K562 (cell line): Measurements from ENCODE around the gene MANEAL. TPM values are rescaled to one million over a fixed set of nuclear protein-coding genes. Genes with fewer than 3 reads are reported as not detected.

Experiments
- ATAC-seq: fragments of 200-7000 bp; cut with Tn5 transposase; 3 replicates; pipeline ENCODE4 v1.9.1; 2020; ENCODE audit warnings: moderate library complexity
- BruUV-seq: library from RNA; stranded (reverse); fragments of 400-500 nt; replicated peaks from 2 replicates; lab custom pipeline; 2021; lab: Mats Ljungman, UMichigan
- CTCF ChIA-PET: fragments of 300-600 bp; formaldehyde crosslinking; extraction: SDS; loops from one replicate; lab custom pipeline; 2021; ENCODE audit warnings: low intra/inter-chr PET ratio; lab: Yijun Ruan, JAX
- POLR2A ChIA-PET: fragments of 300-600, 350-650 bp; sonication (Branson Sonifier 250); formaldehyde crosslinking; extraction: SDS; loops from one replicate; lab custom pipeline; 2021; ENCODE audit warnings: antibody characterized with exemption, inconsistent platforms; lab: Yijun Ruan, JAX
- DNase-seq, 4 experiments: peaks; one replicate each; pipeline versions ENCODE4 v3.0.0 to v3.0.0-alpha.2; 2011 to 2018; ENCODE audit warnings: low spot score in 3 of 4, mixed read lengths in 3 of 4; ENCODE audit errors: extremely low read depth in 1 of 4
- FAIRE-seq: peaks from 2 replicates; lab custom pipeline; 2011; peaks lifted over from hg19 to GRCh38; lab: Jason Lieb, UNC
- H2AFZ ChIP-seq: 2 replicates; pipeline ENCODE4 v1.6.0; 2011; ENCODE audit warnings: low read depth, low read length, control low read depth, inconsistent platforms
- H3K27ac ChIP-seq: fragments of 200-600 bp; 3 replicates; pipeline ENCODE4 v1.8.0; 2011; ENCODE audit warnings: low read depth, mild to moderate bottlenecking, control low read depth, inconsistent platforms, low read length, moderate library complexity, mixed read lengths; ENCODE audit errors: extremely low read depth
- H3K27me3 ChIP-seq, 2 experiments: fragments of 300-600 bp in 1 of 2; 2 replicates in 1 of 2; 3 replicates in 1 of 2; pipeline versions ENCODE4 v1.6.0 to v1.8.0; 2011; ENCODE audit warnings: inconsistent platforms in 2 of 2, low read length in 2 of 2, mild to moderate bottlenecking in 1 of 2, mixed read lengths in 1 of 2, moderate library complexity in 1 of 2; ENCODE audit not compliant: control insufficient read depth in 2 of 2, insufficient read depth in 2 of 2
- H3K36me3 ChIP-seq: fragments of 300-600 bp; 3 replicates; pipeline ENCODE4 v1.8.0; 2011; ENCODE audit warnings: mild to moderate bottlenecking, low read length, inconsistent platforms; ENCODE audit not compliant: control insufficient read depth, insufficient read depth
- H3K4me1 ChIP-seq, 2 experiments: fragments of 200-600 bp in 1 of 2; replicated peaks in 1 of 2; 2 replicates in 1 of 2; 3 replicates in 1 of 2; pipeline versions ENCODE4 v1.5.1 to v1.8.0; 2011; ENCODE audit warnings: inconsistent platforms in 2 of 2, low read length in 2 of 2, mild to moderate bottlenecking in 1 of 2, mixed read lengths in 1 of 2, moderate library complexity in 1 of 2; ENCODE audit not compliant: control insufficient read depth in 2 of 2, insufficient read depth in 2 of 2
- H3K4me2 ChIP-seq: 2 replicates; pipeline ENCODE4 v1.6.1; 2011; ENCODE audit warnings: low read length, control low read depth, inconsistent platforms, mixed read lengths; ENCODE audit not compliant: insufficient read depth
- H3K4me3 ChIP-seq: fragments of 200-600 bp; sonication (generic), shearing (Covaris generic); 2 replicates; pipeline ENCODE4 v1.5.1; 2016; ENCODE audit warnings: control low read depth, inconsistent platforms
- H3K79me2 ChIP-seq: fragments of 200-600 bp; 3 replicates; pipeline ENCODE4 v1.8.0; 2011; ENCODE audit warnings: low read length, inconsistent platforms; ENCODE audit not compliant: control insufficient read depth, insufficient read depth
- H3K9ac ChIP-seq, 2 experiments: 2 replicates each; pipeline versions ENCODE4 v1.6.0 to v1.6.1; 2011; ENCODE audit warnings: low read depth in 2 of 2, low read length in 2 of 2, control low read depth in 1 of 2, inconsistent platforms in 1 of 2, mild to moderate bottlenecking in 1 of 2, mixed read lengths in 1 of 2; ENCODE audit not compliant: insufficient read depth in 1 of 2
- H3K9me1 ChIP-seq: one replicate; pipeline ENCODE4 v1.6.0; 2011; ENCODE audit warnings: inconsistent platforms, mild to moderate bottlenecking, low read length, moderate library complexity; ENCODE audit not compliant: control insufficient read depth, insufficient read depth
- H3K9me3 ChIP-seq: replicated peaks from 2 replicates; pipeline ENCODE4 v1.5.1; 2011; ENCODE audit warnings: low read depth, low read length, inconsistent platforms; ENCODE audit not compliant: control insufficient read depth, insufficient read depth
- H4K20me1 ChIP-seq: replicated peaks from 2 replicates; pipeline ENCODE4 v1.6.1; 2011; ENCODE audit warnings: low read length, inconsistent platforms, mixed read lengths; ENCODE audit not compliant: control insufficient read depth, insufficient read depth
- HDAC2 ChIP-seq: fragments of 450-650 bp; IDR thresholded peaks from 2 replicates; pipeline ENCODE4 v1.6.1; 2016; ENCODE audit warnings: mild to moderate bottlenecking
- HNRNPLL ChIP-seq: fragments of 200-400 bp; formaldehyde crosslinking; IDR thresholded peaks from 2 replicates; pipeline ENCODE4 v1.6.1; 2017; ENCODE audit warnings: low read length, low read depth, mild to moderate bottlenecking; ENCODE audit not compliant: poor library complexity, severe bottlenecking
- KAT8 ChIP-seq: fragments of 450-650 bp; IDR thresholded peaks from 2 replicates; pipeline ENCODE4 v1.6.1; 2016; ENCODE audit warnings: low read depth, mild to moderate bottlenecking
- NCOA6 ChIP-seq: fragments of 450-650 bp; IDR thresholded peaks from 2 replicates; pipeline ENCODE4 v1.6.1; 2017; ENCODE audit warnings: mild to moderate bottlenecking
- NFATC3 ChIP-seq: fragments of 450-650 bp; IDR thresholded peaks from 2 replicates; pipeline ENCODE4 v1.6.1; 2017; ENCODE audit warnings: mild to moderate bottlenecking
- ZNF764 ChIP-seq: fragments of 250-450 bp; sonication (Bioruptor Pico); IDR thresholded peaks from 2 replicates; pipeline ENCODE4 v1.4.0; 2020; ENCODE audit warnings: low read depth, mild to moderate bottlenecking, moderate library complexity
- WGBS: fragments of 100-300 bp; shearing (Covaris generic); methylation state at CpG from one replicate; pipeline ENCODE4 v1.1.6; 2016; ENCODE audit warnings: low coverage, mixed read lengths; ENCODE audit not compliant: insufficient coverage; ENCODE audit errors: missing lambda C conversion rate; 5-methylcytosine and 5-hydroxymethylcytosine counted together
- in situ Hi-C: fragments of 300-500 bp; cut with MboI; formaldehyde crosslinking; loops from 4 replicates; pipeline ENCODE4 v1.15.0; 2018; ENCODE audit warnings: inconsistent platforms, mixed read lengths
- intact Hi-C: fragments of 100-400 bp; cut with micrococcal nuclease; formaldehyde crosslinking; loops from 2 replicates; pipeline ENCODE4 v1.14.2; 2022
- polyA plus RNA-seq, 8 experiments: library from polyadenylated mRNA; depleted of rRNA in 4 of 8; stranded (reverse) in 5 of 8; unstranded in 3 of 8; fragments of >200 nt; fragmentation: Nextera tagmentation in 2 of 8; fragmentation: Illumina TruSeq in 1 of 8; extraction: Ambion mirVana in 2 of 8; extraction: Trizol in 1 of 8; gene quantifications; 2 replicates each; pipeline versions ENCODE4 v1.2.1 to v1.2.3, GENCODE V29; 2011 to 2014; ENCODE audit warnings: inconsistent platforms in 1 of 8, missing spikeins in 1 of 8
- total RNA-seq, 7 experiments: library from RNA; depleted of rRNA in 6 of 7; stranded (reverse); fragments of >200 nt in 6 of 7; fragmentation: Illumina TruSeq in 2 of 7; extraction: Trizol in 2 of 7; gene quantifications; 2 replicates each; pipeline versions ENCODE4 v1.2.1 to v1.2.3, GENCODE V29; 2011 to 2021; ENCODE audit warnings: low replicate concordance in 1 of 7

The MANEAL gene
- total and polyA plus RNA-seq, 9 of the 15 experiments (the other 6 are each of a cell fraction or from before 2014, with no cell fraction given) = 0.37 to 3.2 (median 1.2) TPM

DNA sequence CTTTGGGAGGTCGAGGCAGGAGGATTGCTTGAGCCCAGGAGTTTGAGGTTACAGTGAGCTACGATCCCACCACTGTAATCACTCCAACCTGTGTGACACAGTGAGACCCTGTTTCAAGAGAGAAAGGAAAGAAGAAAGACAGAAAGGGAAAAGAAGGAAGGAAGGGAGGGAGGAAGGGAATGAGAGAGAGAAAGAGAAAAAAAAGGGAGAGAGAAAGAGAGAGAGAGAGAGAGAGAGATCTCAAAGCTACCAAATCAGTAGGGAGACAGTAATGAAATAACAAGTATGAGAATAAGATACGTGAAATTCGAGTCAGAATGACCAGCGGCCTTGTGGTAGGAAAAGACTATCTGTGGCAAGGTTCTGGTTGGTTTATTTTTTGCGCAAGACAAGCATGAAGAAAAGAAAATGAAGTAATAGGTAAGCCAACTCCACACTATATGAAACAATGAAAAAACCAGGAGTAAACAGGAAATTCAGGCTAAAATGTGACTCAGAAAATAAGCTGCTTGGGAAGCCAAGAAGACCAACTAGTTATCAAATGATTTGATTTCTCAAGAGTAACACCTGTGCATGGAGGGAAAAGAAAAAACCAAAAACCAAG lies 56.8 kb downstream of the MANEAL start:
- no TSS peak for BruUV-seq
- no peak for DNase-seq
- in situ Hi-C loops (no loop called here), intact Hi-C loops (no loop called here)
- H3K9ac ChIP-seq = no peak overlapping the region
- WGBS = 81% methylated on average over 6 of the region's 6 CpGs
- H3K9me3 ChIP-seq = no peaks in the 10 kb centered on the region
- no peaks in the 10 kb centered on the region for H3K9me1 ChIP-seq
- no peaks in the 10 kb centered on the region for H3K27me3 ChIP-seq
- H3K79me2 ChIP-seq = peaks cover 62% of the 10 kb centered on the region
- peaks cover 6 to 28% of the 10 kb centered on the region in 2 experiments; a peak in 4 of 5 replicates for H3K4me1 ChIP-seq
- CTCF ChIA-PET = no interaction called here
- POLR2A ChIA-PET = interaction anchor here (0.6 to 1.4 kb wide), 7 partner anchors 9 to 160 kb away, joined by 3 to 7 read pairs (median 4); partner anchors contain the start of gene MTF1
- H3K4me2 ChIP-seq = no peak overlapping the region
- no peak for FAIRE-seq
- peaks cover 41% of the 10 kb centered on the region; the same call in 2 of the 3 replicates for H3K36me3 ChIP-seq
- no peak overlapping the region for H2AFZ ChIP-seq
- TF ChIP-seq HDAC2 (no peak), NFATC3 (no peak), KAT8 (no peak), HNRNPLL (no peak), ZNF764 (CRISPR knock-in tag) (no peak), NCOA6 (no peak)
- H4K20me1 ChIP-seq = 0 out of 2 replicates have a peak, but pooled peaks cover 7% of the 10 kb centered on the region
- H3K4me3 ChIP-seq = no peak overlapping the region
- no peak for ATAC-seq
- H3K27ac ChIP-seq = no peak overlapping the region

Other genes with a start within 250 kb of the MANEAL start
Only the 7 nearest of the 13 such genes appear.
- not detected in 2 replicates for gene RSPO1, start 159.0 kb upstream of the MANEAL start, total RNA-seq (2014; rRNA removed)
- not detected in 2 replicates for gene RSPO1, start 159.0 kb upstream of the MANEAL start, total RNA-seq (2014; rRNA removed; fragmentation: Illumina TruSeq; extraction: Trizol)
- not detected in 2 replicates for gene RSPO1, start 159.0 kb upstream of the MANEAL start, total RNA-seq (2015; rRNA removed; fragmentation: Illumina TruSeq; extraction: Trizol)
- not detected in 2 replicates for gene RSPO1, start 159.0 kb upstream of the MANEAL start, total RNA-seq (2021)
- not detected in 2 replicates for gene RSPO1, start 159.0 kb upstream of the MANEAL start, polyA plus RNA-seq (2011; rRNA removed)
- not detected in 2 replicates for gene RSPO1, start 159.0 kb upstream of the MANEAL start, polyA plus RNA-seq (2014; fragmentation: Illumina TruSeq; extraction: Trizol)
- not detected for gene RSPO1, start 159.0 kb upstream of the MANEAL start, polyA plus RNA-seq (2014; fragmentation: Nextera tagmentation; extraction: Ambion mirVana)
- gene RSPO1, start 159.0 kb upstream of the MANEAL start, polyA plus RNA-seq (2014; rRNA removed) = not detected in 2 replicates
- 26.4 and 29.3 TPM in 2 replicates for gene CDCA8, start 101.3 kb upstream of the MANEAL start, total RNA-seq (2014; rRNA removed)
- 35.8 and 38.3 TPM in 2 replicates for gene CDCA8, start 101.3 kb upstream of the MANEAL start, total RNA-seq (2014; rRNA removed; fragmentation: Illumina TruSeq; extraction: Trizol)
- 34.4 and 37.7 TPM in 2 replicates for gene CDCA8, start 101.3 kb upstream of the MANEAL start, total RNA-seq (2015; rRNA removed; fragmentation: Illumina TruSeq; extraction: Trizol)
- 72.5 and 81.8 TPM in 2 replicates for gene CDCA8, start 101.3 kb upstream of the MANEAL start, total RNA-seq (2021)
- gene CDCA8, start 101.3 kb upstream of the MANEAL start, polyA plus RNA-seq (2011; rRNA removed) = 118 and 120 TPM in 2 replicates
- 117 and 124 TPM in 2 replicates for gene CDCA8, start 101.3 kb upstream of the MANEAL start, polyA plus RNA-seq (2014; fragmentation: Illumina TruSeq; extraction: Trizol)
- 100 to 1,000 TPM in 1 of 2 experiments, 10 to 100 TPM in 1; 84.3 to 148 TPM for gene CDCA8, start 101.3 kb upstream of the MANEAL start, polyA plus RNA-seq (2014; fragmentation: Nextera tagmentation; extraction: Ambion mirVana)
- gene CDCA8, start 101.3 kb upstream of the MANEAL start, polyA plus RNA-seq (2014; rRNA removed) = 74.1 and 81.7 TPM in 2 replicates
- gene EPHA10, start 28.7 kb upstream of the MANEAL start, total RNA-seq (2014; rRNA removed) = not detected in 2 replicates
- not detected in 2 replicates for gene EPHA10, start 28.7 kb upstream of the MANEAL start, total RNA-seq (2014; rRNA removed; fragmentation: Illumina TruSeq; extraction: Trizol)
- not detected in 2 replicates for gene EPHA10, start 28.7 kb upstream of the MANEAL start, total RNA-seq (2015; rRNA removed; fragmentation: Illumina TruSeq; extraction: Trizol)
- gene EPHA10, start 28.7 kb upstream of the MANEAL start, total RNA-seq (2021) = 0.02 TPM in 1 of 2 replicates, not detected in the other
- not detected in 2 replicates for gene EPHA10, start 28.7 kb upstream of the MANEAL start, polyA plus RNA-seq (2011; rRNA removed)
- gene EPHA10, start 28.7 kb upstream of the MANEAL start, polyA plus RNA-seq (2014; fragmentation: Illumina TruSeq; extraction: Trizol) = not detected in 2 replicates
- gene EPHA10, start 28.7 kb upstream of the MANEAL start, polyA plus RNA-seq (2014; fragmentation: Nextera tagmentation; extraction: Ambion mirVana) = under 1 TPM in 1 of 2 experiments, not detected in 1; 0.03 TPM
- not detected in 2 replicates for gene EPHA10, start 28.7 kb upstream of the MANEAL start, polyA plus RNA-seq (2014; rRNA removed)
- 70.9 and 85.3 TPM in 2 replicates for gene C1orf122, start 13.9 kb downstream of the MANEAL start, total RNA-seq (2014; rRNA removed)
- 11.2 TPM in 2 replicates for gene C1orf122, start 13.9 kb downstream of the MANEAL start, total RNA-seq (2014; rRNA removed; fragmentation: Illumina TruSeq; extraction: Trizol)
- 18.6 and 22.0 TPM in 2 replicates for gene C1orf122, start 13.9 kb downstream of the MANEAL start, total RNA-seq (2015; rRNA removed; fragmentation: Illumina TruSeq; extraction: Trizol)
- 51.5 and 52.5 TPM in 2 replicates for gene C1orf122, start 13.9 kb downstream of the MANEAL start, total RNA-seq (2021)
- gene C1orf122, start 13.9 kb downstream of the MANEAL start, polyA plus RNA-seq (2011; rRNA removed) = 17.3 and 20.7 TPM in 2 replicates
- 8.5 and 12.4 TPM in 2 replicates for gene C1orf122, start 13.9 kb downstream of the MANEAL start, polyA plus RNA-seq (2014; fragmentation: Illumina TruSeq; extraction: Trizol)
- 1 to 10 TPM; 3.6 to 5.2 TPM for gene C1orf122, start 13.9 kb downstream of the MANEAL start, polyA plus RNA-seq (2014; fragmentation: Nextera tagmentation; extraction: Ambion mirVana)
- gene C1orf122, start 13.9 kb downstream of the MANEAL start, polyA plus RNA-seq (2014; rRNA removed) = 47.9 and 58.3 TPM in 2 replicates
- gene YRDC, start 14.4 kb downstream of the MANEAL start, total RNA-seq (2014; rRNA removed) = 58.5 and 65.1 TPM in 2 replicates
- gene YRDC, start 14.4 kb downstream of the MANEAL start, total RNA-seq (2014; rRNA removed; fragmentation: Illumina TruSeq; extraction: Trizol) = 47.2 and 51.0 TPM in 2 replicates
- gene YRDC, start 14.4 kb downstream of the MANEAL start, total RNA-seq (2015; rRNA removed; fragmentation: Illumina TruSeq; extraction: Trizol) = 34.1 and 34.2 TPM in 2 replicates
- gene YRDC, start 14.4 kb downstream of the MANEAL start, total RNA-seq (2021) = 57.2 and 60.1 TPM in 2 replicates
- gene YRDC, start 14.4 kb downstream of the MANEAL start, polyA plus RNA-seq (2011; rRNA removed) = 49.8 and 56.0 TPM in 2 replicates
- 40.2 and 44.8 TPM in 2 replicates for gene YRDC, start 14.4 kb downstream of the MANEAL start, polyA plus RNA-seq (2014; fragmentation: Illumina TruSeq; extraction: Trizol)
- gene YRDC, start 14.4 kb downstream of the MANEAL start, polyA plus RNA-seq (2014; fragmentation: Nextera tagmentation; extraction: Ambion mirVana) = 10 to 100 TPM; 11.1 to 16.7 TPM
- gene YRDC, start 14.4 kb downstream of the MANEAL start, polyA plus RNA-seq (2014; rRNA removed) = 54.4 and 58.9 TPM in 2 replicates
- gene MTF1, start 65.7 kb downstream of the MANEAL start, total RNA-seq (2014; rRNA removed) = 1.1 and 2.6 TPM in 2 replicates
- gene MTF1, start 65.7 kb downstream of the MANEAL start, total RNA-seq (2014; rRNA removed; fragmentation: Illumina TruSeq; extraction: Trizol) = 6.7 and 7.1 TPM in 2 replicates
- 4.3 and 4.4 TPM in 2 replicates for gene MTF1, start 65.7 kb downstream of the MANEAL start, total RNA-seq (2015; rRNA removed; fragmentation: Illumina TruSeq; extraction: Trizol)
- 11.3 and 12.2 TPM in 2 replicates for gene MTF1, start 65.7 kb downstream of the MANEAL start, total RNA-seq (2021)
- 4.8 and 5.1 TPM in 2 replicates for gene MTF1, start 65.7 kb downstream of the MANEAL start, polyA plus RNA-seq (2011; rRNA removed)
- gene MTF1, start 65.7 kb downstream of the MANEAL start, polyA plus RNA-seq (2014; fragmentation: Illumina TruSeq; extraction: Trizol) = 5.2 and 6.1 TPM in 2 replicates
- 1 to 10 TPM; 1.9 to 2.4 TPM for gene MTF1, start 65.7 kb downstream of the MANEAL start, polyA plus RNA-seq (2014; fragmentation: Nextera tagmentation; extraction: Ambion mirVana)
- 2.9 and 3.6 TPM in 2 replicates for gene MTF1, start 65.7 kb downstream of the MANEAL start, polyA plus RNA-seq (2014; rRNA removed)
- gene INPP5B, start 153.2 kb downstream of the MANEAL start, total RNA-seq (2014; rRNA removed) = 25.2 and 33.7 TPM in 2 replicates
- 26.3 and 27.9 TPM in 2 replicates for gene INPP5B, start 153.2 kb downstream of the MANEAL start, total RNA-seq (2014; rRNA removed; fragmentation: Illumina TruSeq; extraction: Trizol)
- gene INPP5B, start 153.2 kb downstream of the MANEAL start, total RNA-seq (2015; rRNA removed; fragmentation: Illumina TruSeq; extraction: Trizol) = 22.2 and 23.6 TPM in 2 replicates
- 27.8 and 28.7 TPM in 2 replicates for gene INPP5B, start 153.2 kb downstream of the MANEAL start, total RNA-seq (2021)
- 20.9 and 27.8 TPM in 2 replicates for gene INPP5B, start 153.2 kb downstream of the MANEAL start, polyA plus RNA-seq (2011; rRNA removed)
- gene INPP5B, start 153.2 kb downstream of the MANEAL start, polyA plus RNA-seq (2014; fragmentation: Illumina TruSeq; extraction: Trizol) = 19.7 and 19.8 TPM in 2 replicates
- gene INPP5B, start 153.2 kb downstream of the MANEAL start, polyA plus RNA-seq (2014; fragmentation: Nextera tagmentation; extraction: Ambion mirVana) = 10 to 100 TPM; 14.1 to 16.5 TPM
- gene INPP5B, start 153.2 kb downstream of the MANEAL start, polyA plus RNA-seq (2014; rRNA removed) = 18.5 and 20.9 TPM in 2 replicates